GM12875 (cell line): ENCODE measurements around the gene PMEL.
A peak's percentile ranks its signal among the peaks of the same experiment; 100 is the strongest.
"Not testable (repeated sequence)": the region's sequence is repeated elsewhere in the genome, so short reads cannot be mapped to it uniquely, and the experiment has no call there.

ENCODE experiments used
- H3K4me3 ChIP-seq: one replicate; pipeline ENCODE4 v1.5.1; 2011; ENCODE audit warnings: low read depth, low read length, control low read depth
- CTCF ChIP-seq: IDR thresholded peaks from 2 replicates; pipeline ENCODE4 v1.5.1; 2011; ENCODE audit warnings: low read depth, mild to moderate bottlenecking, control low read depth, inconsistent platforms, low read length, moderate library complexity, borderline replicate concordance; ENCODE audit not compliant: insufficient read depth

PMEL gene

GRCh38 chr12:55927588-55928502 is 38.0 kb downstream of the PMEL start, which contains the start of gene PYM1:
PYM1 (minus strand) TSS chr12:55927894; CDS start chr12:55927761, 133 bp downstream.
- H3K4me3 ChIP-seq, result peak within 1 kb of the TSS; percentile 69
- no peak for TF ChIP-seq CTCF

- TF ChIP-seq CTCF, result peak; percentile 82
- peak overlapping the region; percentile 69 for H3K4me3 ChIP-seq
These were observed 38.9 kb downstream of the PMEL start for GRCh38 chr12:55926738-55927587.

- TF ChIP-seq CTCF, result no peak
- H3K4me3 ChIP-seq, result peak overlapping the region; percentile 69
These were observed 39.7 kb downstream of the PMEL start for GRCh38 chr12:55925870-55926737.

- H3K4me3 ChIP-seq, result no peak overlapping the region
These were observed 40.5 kb downstream of the PMEL start for GRCh38 chr12:55925371-55925770.

GRCh38 chr12:55923648-55924047 is 42.2 kb downstream of the PMEL start:
- not testable (repeated sequence) for H3K4me3 ChIP-seq

More at GRCh38 chr12:55925371-55925770, 40.5 kb downstream of the PMEL start:
- no peak for TF ChIP-seq CTCF

GRCh38 chr12:55922126-55922525 is 43.7 kb downstream of the PMEL start:
- H3K4me3 ChIP-seq, result no peak overlapping the region
- no peak for TF ChIP-seq CTCF

- not testable (repeated sequence) for H3K4me3 ChIP-seq
These were observed 46.8 kb downstream of the PMEL start for GRCh38 chr12:55919032-55919431.
